Measurements from ENCODE around the gene LOXHD1.

The LOXHD1 gene

DNA sequence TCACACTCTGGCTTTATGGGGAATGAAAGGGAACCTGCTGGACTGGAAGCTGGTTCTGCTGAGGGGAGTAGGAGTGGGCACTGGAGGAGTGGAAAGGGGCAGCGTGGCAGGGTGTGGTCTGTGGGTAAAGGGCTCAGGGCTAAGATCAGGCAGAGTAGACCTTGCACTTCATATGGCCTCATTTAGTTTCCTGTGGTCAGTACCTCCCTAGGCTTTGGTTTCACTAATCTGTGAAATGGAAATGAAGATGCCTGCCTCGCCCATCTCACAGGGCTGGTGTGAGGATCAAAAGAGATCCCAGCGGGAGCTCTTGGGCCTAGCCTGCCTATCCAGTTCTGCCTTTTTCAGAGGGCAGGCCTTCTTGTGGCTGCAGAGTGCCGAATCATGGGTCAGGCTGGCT, 208.7 kb downstream of the LOXHD1 start:
- no peak for DNase-seq (ENCODE audit: low spot score)

DNA sequence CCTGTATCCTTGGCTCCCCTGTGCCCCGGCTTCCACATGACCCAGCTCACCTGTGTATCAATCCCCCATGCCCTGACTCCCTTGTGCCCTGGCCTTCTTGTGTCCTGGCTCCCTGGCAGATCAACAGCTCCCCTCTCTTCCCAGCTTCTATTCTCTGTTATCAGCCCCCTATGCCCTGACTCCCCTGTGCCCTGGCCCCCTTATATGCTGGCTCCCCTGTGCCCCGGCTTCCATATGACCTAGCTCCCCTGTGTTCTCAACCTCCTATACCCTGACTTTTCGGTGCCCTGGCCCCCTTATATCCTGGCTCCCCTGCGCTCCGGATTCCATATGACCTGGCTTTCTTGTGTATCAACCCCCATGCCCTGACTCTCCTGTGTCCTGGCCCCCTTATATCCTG, 209.2 kb downstream of the LOXHD1 start:
- no peak for DNase-seq (ENCODE audit: low spot score)

- no peak for DNase-seq (ENCODE audit: low spot score)
These were observed 209.7 kb downstream of the LOXHD1 start for GRCh38 chr18:46447323-46447722.

DNA sequence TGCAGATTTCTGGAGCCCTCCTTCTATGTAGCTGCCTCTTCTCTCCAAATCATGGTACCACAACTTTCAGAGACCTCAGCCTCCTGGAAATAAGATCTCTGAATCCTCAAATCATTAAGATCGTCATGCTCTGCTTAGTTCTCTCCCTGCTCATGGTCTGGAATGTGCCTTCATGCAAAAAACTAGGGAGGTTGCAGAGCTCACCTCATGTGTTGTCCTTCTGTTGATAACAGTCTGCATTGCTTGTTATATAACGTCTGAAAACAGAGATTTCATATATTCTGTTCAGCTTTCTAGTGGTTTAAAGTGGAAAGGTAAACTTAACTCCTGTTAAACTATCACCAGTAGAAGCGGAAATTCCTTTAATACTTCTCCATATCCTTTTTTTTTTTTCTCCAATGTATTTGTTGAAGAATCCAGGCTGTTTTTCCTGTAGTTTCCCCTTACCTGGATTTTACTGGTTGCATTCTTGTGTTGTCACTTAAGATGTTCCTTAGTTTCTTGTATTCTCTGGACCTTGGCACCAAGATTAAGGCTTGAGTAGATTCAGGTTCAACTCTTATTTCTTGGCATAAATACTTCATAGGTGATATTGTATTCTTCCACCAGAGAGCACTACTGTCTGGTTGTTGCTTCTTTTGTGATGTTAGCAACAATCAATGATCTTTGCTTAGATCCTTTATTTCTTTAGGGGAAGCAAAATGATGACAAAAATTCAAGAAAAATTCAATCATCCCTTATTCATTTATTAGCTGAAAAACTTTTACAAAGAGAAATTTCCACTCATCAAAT, 211.3 kb downstream of the LOXHD1 start:
- no peak for DNase-seq (ENCODE audit: low spot score)

DNA sequence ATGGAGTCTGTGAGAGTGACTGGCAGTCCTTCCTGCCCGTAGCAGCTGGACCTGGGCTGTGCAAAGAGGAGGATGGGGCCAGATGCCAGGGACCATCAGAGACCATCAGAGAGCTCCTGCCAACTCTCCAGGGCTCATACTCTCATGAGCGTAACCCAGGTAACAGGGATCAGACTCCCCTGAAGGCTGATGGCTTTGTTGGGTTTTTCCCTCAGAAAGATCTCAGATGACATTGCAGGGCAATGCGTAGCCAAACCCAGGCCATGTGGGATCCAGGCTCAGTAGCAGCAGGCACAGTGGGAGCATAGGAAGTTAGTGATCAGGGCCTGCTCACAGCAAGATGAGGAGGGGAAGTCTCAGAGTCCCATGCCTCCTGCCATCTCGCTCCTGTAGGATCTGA, 218.0 kb downstream of the LOXHD1 start:
- DNase-seq (ENCODE audit: low spot score): no peak

- DNase-seq (ENCODE audit: low spot score): no peak
These were observed 220.0 kb downstream of the LOXHD1 start for GRCh38 chr18:46437061-46437460.

DNA sequence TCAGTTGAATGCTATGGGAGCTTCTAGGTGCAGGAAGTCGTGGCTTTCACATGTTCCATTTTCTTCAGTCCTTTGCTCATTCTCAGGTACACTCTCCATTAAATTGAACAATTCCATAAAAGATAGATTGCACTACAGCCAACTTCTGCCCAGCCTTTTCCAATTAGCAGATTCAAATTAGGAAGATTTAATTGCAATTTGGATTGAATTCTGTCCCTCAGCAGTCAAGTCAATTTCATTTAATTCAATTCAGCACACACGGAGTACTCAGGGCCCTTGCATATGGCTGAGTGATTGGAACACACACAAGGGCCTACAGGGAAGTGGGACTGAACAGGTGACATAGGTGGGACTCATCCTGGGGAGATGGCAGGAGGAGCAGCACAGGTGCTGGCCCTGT, 220.4 kb downstream of the LOXHD1 start:
- no peak for DNase-seq (ENCODE audit: low spot score)

- DNase-seq (ENCODE audit: low spot score): no peak
These were observed 222.0 kb downstream of the LOXHD1 start for GRCh38 chr18:46435031-46435430.

DNA sequence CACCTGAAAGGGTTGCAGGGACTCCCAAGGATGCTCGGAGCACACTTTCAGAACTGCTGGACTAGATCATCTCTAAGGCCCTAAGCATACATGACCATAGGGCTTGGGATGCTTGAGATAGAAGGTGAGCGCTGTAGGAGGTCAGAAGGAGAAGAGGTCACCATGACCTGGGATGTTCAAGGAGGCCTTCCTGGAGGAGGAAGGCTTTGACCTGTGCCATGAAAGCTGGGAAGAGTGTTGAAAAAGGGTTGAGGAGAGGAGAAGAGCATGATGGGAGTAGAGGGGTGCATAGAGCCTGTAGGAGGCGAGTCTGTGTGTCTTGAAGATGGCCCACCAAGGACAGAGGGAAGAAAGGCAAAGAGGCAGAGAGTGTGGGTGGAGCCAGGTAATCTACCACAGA, 222.4 kb downstream of the LOXHD1 start:
- DNase-seq (ENCODE audit: low spot score): no peak

- no peak for DNase-seq (ENCODE audit: low spot score)
These were observed 223.7 kb downstream of the LOXHD1 start for GRCh38 chr18:46433121-46433826.

DNA sequence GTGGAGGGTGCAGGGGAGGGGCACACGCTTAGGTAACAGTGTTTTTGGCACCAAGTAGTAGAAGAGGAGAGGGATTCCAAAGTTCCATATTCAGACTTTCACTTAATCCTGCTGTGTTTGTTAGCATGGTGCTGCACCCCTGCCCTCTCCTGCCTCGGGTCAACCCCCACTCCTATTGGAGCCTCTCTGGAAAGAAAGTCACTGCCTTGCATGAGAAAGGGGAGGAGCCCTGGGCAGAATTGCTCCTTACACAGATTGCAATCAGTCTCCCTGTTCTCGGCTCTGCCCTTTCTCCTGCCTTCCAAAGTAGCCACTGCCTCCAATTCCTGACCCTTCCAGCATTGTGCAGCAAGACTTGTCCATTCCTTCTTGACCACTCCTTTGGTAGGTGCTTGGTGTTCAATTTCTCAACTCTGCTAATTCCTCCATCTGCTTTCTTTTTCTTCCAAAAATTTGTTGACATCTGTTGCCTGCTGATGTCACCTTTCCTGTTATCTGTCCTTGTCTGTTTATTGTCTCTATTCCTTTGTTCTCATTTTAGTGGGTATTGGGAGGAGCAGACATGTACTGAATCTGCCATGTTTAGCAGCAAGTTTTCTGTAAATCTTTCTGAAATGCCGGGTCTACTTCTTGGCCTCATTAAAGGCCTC, 225.4 kb downstream of the LOXHD1 start:
- DNase-seq (ENCODE audit: low spot score): no peak

- DNase-seq (ENCODE audit: low spot score): no peak
These were observed 227.3 kb downstream of the LOXHD1 start for GRCh38 chr18:46429649-46430224.

DNA sequence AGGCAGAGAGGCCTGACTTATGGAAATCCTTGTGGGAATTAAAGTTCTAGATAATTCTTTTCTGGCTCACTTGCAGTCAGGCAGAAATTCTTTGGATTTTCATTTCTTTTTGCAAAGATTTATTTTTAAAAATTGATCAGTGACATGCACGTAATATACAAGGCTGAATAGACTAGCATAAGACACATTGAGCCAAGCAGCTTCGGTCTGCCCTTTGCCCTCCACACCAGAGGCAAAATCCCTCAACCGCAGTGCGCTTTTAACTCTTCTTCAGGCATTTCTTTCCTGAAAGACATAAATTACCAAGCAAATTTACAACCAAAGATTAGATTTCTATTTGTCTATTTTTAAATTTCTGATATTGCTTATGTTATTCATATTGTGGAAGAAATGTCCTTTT, 227.9 kb downstream of the LOXHD1 start:
- DNase-seq (ENCODE audit: low spot score): no peak

GRCh38 chr18:46428368-46428767, 228.7 kb downstream of the LOXHD1 start:
- no peak for DNase-seq (ENCODE audit: low spot score)

GRCh38 chr18:46427216-46427995, 229.6 kb downstream of the LOXHD1 start:
- no peak for DNase-seq (ENCODE audit: low spot score)

Measured in LoVo (cell line).